Endothelial cell of umbilical vein (primary cell): ENCODE measurements around the gene DEGS2. TPM values are rescaled to one million over a fixed set of nuclear protein-coding genes. Genes with fewer than 3 reads are reported as not detected.
"Not testable (repeated sequence)": the region's sequence is repeated elsewhere in the genome, so short reads cannot be mapped to it uniquely, and the experiment has no call there.

Experiments
- BruUV-seq: library from RNA; stranded (reverse); fragments of 400-500 nt; replicated peaks from 2 replicates; lab custom pipeline; 2021; lab: Mats Ljungman, UMichigan
- CTCF ChIA-PET: fragments of 300-600, 350-600 bp; sonication (Branson Sonifier 250); formaldehyde crosslinking; loops from one replicate; lab custom pipeline; 2021; ENCODE audit warnings: antibody characterized with exemption, inconsistent platforms; lab: Charles Lee
- POLR2A ChIA-PET: fragments of 300-600, 350-600 bp; sonication (Branson Sonifier 250); formaldehyde crosslinking; loops from one replicate; lab custom pipeline; 2021; ENCODE audit warnings: antibody characterized with exemption, inconsistent platforms; lab: Charles Lee
- DNase-seq: peaks from one replicate; pipeline ENCODE4 v3.0.0-alpha.2; 2011; ENCODE audit warnings: low read depth, low spot score
- FAIRE-seq: peaks from 2 replicates; lab custom pipeline; 2011; peaks lifted over from hg19 to GRCh38; lab: Jason Lieb, UNC
- H2AFZ ChIP-seq: 2 replicates; pipeline ENCODE4 v1.6.0; 2012; ENCODE audit warnings: low read depth, low read length, control low read depth, inconsistent platforms
- H3K27ac ChIP-seq: 2 replicates; pipeline ENCODE4 v1.5.1; 2011; ENCODE audit warnings: low read depth, mild to moderate bottlenecking, control low read depth, low read length, moderate library complexity; ENCODE audit not compliant: insufficient read depth
- H3K27me3 ChIP-seq, 2 experiments: 2 replicates each; pipeline versions ENCODE4 v1.6.0 to v1.6.1; 2011; ENCODE audit warnings: low read length in 2 of 2, mixed read lengths in 1 of 2; ENCODE audit not compliant: control insufficient read depth in 2 of 2, insufficient read depth in 2 of 2
- H3K36me3 ChIP-seq, 2 experiments: 2 replicates in 1 of 2; 3 replicates in 1 of 2; pipeline ENCODE4 v1.5.1; 2011; ENCODE audit warnings: low read length in 2 of 2, mild to moderate bottlenecking in 1 of 2, moderate library complexity in 1 of 2; ENCODE audit not compliant: control insufficient read depth in 2 of 2, insufficient read depth in 2 of 2; ENCODE audit errors: extremely low read depth in 1 of 2
- H3K4me1 ChIP-seq: 3 replicates; pipeline ENCODE4 v1.5.1; 2011; ENCODE audit warnings: mild to moderate bottlenecking, low read length; ENCODE audit not compliant: control insufficient read depth, insufficient read depth; ENCODE audit errors: extremely low read depth
- H3K4me2 ChIP-seq: 2 replicates; pipeline ENCODE4 v1.6.1; 2011; ENCODE audit warnings: low read length, control low read depth, mixed read lengths; ENCODE audit not compliant: insufficient read depth
- H3K4me3 ChIP-seq, 3 experiments: fragments of 200-600 bp in 1 of 3; sonication (generic), shearing (Covaris generic) in 1 of 3; replicated peaks in 1 of 3; 2 replicates each; pipeline ENCODE4 v1.5.1; 2011 to 2016; ENCODE audit warnings: control low read depth in 3 of 3, low read length in 3 of 3, mild to moderate bottlenecking in 2 of 3, inconsistent platforms in 1 of 3, low read depth in 1 of 3, moderate library complexity in 1 of 3; ENCODE audit not compliant: insufficient read depth in 1 of 3
- H3K79me2 ChIP-seq: 2 replicates; pipeline ENCODE4 v1.6.0; 2012; ENCODE audit warnings: low read length, inconsistent platforms; ENCODE audit not compliant: control insufficient read depth, insufficient read depth
- H3K9ac ChIP-seq: replicated peaks from 2 replicates; pipeline ENCODE3; 2011; ENCODE audit warnings: low read length, control low read depth; ENCODE audit not compliant: insufficient read depth; ENCODE audit errors: extremely low read depth
- H3K9me1 ChIP-seq: replicated peaks from 3 replicates; pipeline ENCODE4 v1.6.0; 2011; ENCODE audit warnings: mild to moderate bottlenecking, low read length; ENCODE audit not compliant: control insufficient read depth, insufficient read depth; ENCODE audit errors: extremely low read depth
- H3K9me3 ChIP-seq: replicated peaks from 2 replicates; pipeline ENCODE4 v1.5.1; 2012; ENCODE audit warnings: low read length, inconsistent platforms; ENCODE audit not compliant: control insufficient read depth, insufficient read depth
- H4K20me1 ChIP-seq: replicated peaks from 2 replicates; pipeline ENCODE3; 2011; ENCODE audit warnings: mild to moderate bottlenecking, low read length; ENCODE audit not compliant: control insufficient read depth, insufficient read depth; ENCODE audit errors: extremely low read depth
- GATA2 ChIP-seq: IDR thresholded peaks from 2 replicates; pipeline ENCODE4 v1.7.0; 2011; ENCODE audit warnings: low read depth, mild to moderate bottlenecking, moderate library complexity, mixed read lengths, low read length; ENCODE audit not compliant: insufficient read length, insufficient read depth
- JUN ChIP-seq: IDR thresholded peaks from 2 replicates; pipeline ENCODE4 v1.6.1; 2011; ENCODE audit warnings: borderline replicate concordance, low read depth; ENCODE audit not compliant: insufficient read length, insufficient read depth
- MYC ChIP-seq: IDR thresholded peaks from one replicate; pipeline ENCODE4 v1.6.1; 2011; ENCODE audit warnings: mild to moderate bottlenecking, low read depth, low read length
- POLR2A ChIP-seq: IDR thresholded peaks from 2 replicates; pipeline ENCODE4 v1.6.1; 2012; ENCODE audit warnings: low read depth, mild to moderate bottlenecking, control low read depth, low read length
- POLR2AphosphoS5 ChIP-seq: IDR thresholded peaks from 2 replicates; pipeline ENCODE4 v1.6.1; 2012; ENCODE audit warnings: low read depth, mild to moderate bottlenecking, control low read depth, low read length, moderate library complexity; ENCODE audit not compliant: insufficient read depth
- dilution Hi-C: fragments of 300-500 bp; cut with MboI; formaldehyde crosslinking; loops from one replicate; pipeline ENCODE4 v1.15.0; 2019; ENCODE audit warnings: low sequenced_read_pairs; ENCODE audit not compliant: extremely low pct_ligation_motif_present
- intact Hi-C: fragments of 100-400 bp; cut with micrococcal nuclease; formaldehyde crosslinking; loops from one replicate; pipeline ENCODE4 v1.10.0; 2022
- polyA plus RNA-seq, 4 experiments: library from polyadenylated mRNA; depleted of rRNA in 3 of 4; stranded (reverse) in 3 of 4; unstranded in 1 of 4; fragments of >200 nt; gene quantifications; 2 replicates each; pipeline versions ENCODE4 v1.2.1 to v1.2.3, GENCODE V29; 2011 to 2012; ENCODE audit warnings: missing spikeins in 1 of 4
- total RNA-seq: library from RNA; stranded (reverse); gene quantifications from 2 replicates; pipeline ENCODE4 v1.2.3, GENCODE V29; 2021

The DEGS2 gene
- total and polyA plus RNA-seq, 2 donors (not counting 3 experiments of a cell fraction or from before 2014, with no cell fraction given), result 0.06 TPM; not detected in 1

GRCh38 chr14:100187247-100187833 lies 27.9 kb upstream of the DEGS2 start:
- no peaks in the 10 kb centered on the region for H4K20me1 ChIP-seq
- H2AFZ ChIP-seq, result no peak overlapping the region
- POLR2A ChIA-PET, result no interaction called here
- FAIRE-seq (no peak), DNase-seq (no peak)
- H3K27ac ChIP-seq, result no peak overlapping the region
- H3K36me3 ChIP-seq, result no peaks in the 10 kb centered on the region
- no peak overlapping the region for H3K4me2 ChIP-seq
- TF ChIP-seq GATA2, result no peak
- TF ChIP-seq JUN, result no peak
- TF ChIP-seq POLR2AphosphoS5, result no peak
- TF ChIP-seq MYC, result no peak
- TF ChIP-seq POLR2A, result no peak
- dilution Hi-C loops (no loop called here), intact Hi-C loops (no loop called here)
- H3K9me3 ChIP-seq, result no peaks in the 10 kb centered on the region
- H3K27me3 ChIP-seq, result peaks cover 0 to under 1% of the 10 kb centered on the region in 2 experiments
- H3K9me1 ChIP-seq, result no peaks in the 10 kb centered on the region
- no peak overlapping the region for H3K9ac ChIP-seq
- no peak overlapping the region for H3K4me3 ChIP-seq
- no peaks in the 10 kb centered on the region for H3K79me2 ChIP-seq
- CTCF ChIA-PET, result no interaction called here
- H3K4me1 ChIP-seq, result peaks cover 1% of the 10 kb centered on the region
- no TSS peak for BruUV-seq

GRCh38 chr14:100181876-100182551 lies 22.6 kb upstream of the DEGS2 start:
- BruUV-seq, H3K27me3 ChIP-seq, POLR2A ChIA-PET, FAIRE-seq, H3K79me2 ChIP-seq, dilution Hi-C loops, H3K4me1 ChIP-seq, H4K20me1 ChIP-seq, DNase-seq, H3K9me1 ChIP-seq, H3K4me2 ChIP-seq, H3K27ac ChIP-seq, H3K36me3 ChIP-seq, H3K4me3 ChIP-seq, CTCF ChIA-PET, H3K9ac ChIP-seq, H3K9me3 ChIP-seq, intact Hi-C loops, H2AFZ ChIP-seq: not testable (repeated sequence)

GRCh38 chr14:100180671-100181070 lies 21.2 kb upstream of the DEGS2 start:
- intact Hi-C loops, POLR2A ChIA-PET, H3K36me3 ChIP-seq, FAIRE-seq, H3K4me3 ChIP-seq, H3K4me2 ChIP-seq, H3K4me1 ChIP-seq, H3K9ac ChIP-seq, H4K20me1 ChIP-seq, DNase-seq, H3K9me1 ChIP-seq, H3K27me3 ChIP-seq, CTCF ChIA-PET, H3K27ac ChIP-seq, dilution Hi-C loops, H3K9me3 ChIP-seq, H3K79me2 ChIP-seq, BruUV-seq, H2AFZ ChIP-seq: not testable (repeated sequence)
